HG02852 (cell line): ENCODE measurements around the gene NLGN1.

Source experiments
- ATAC-seq: cut with Tn5 transposase; IDR thresholded peaks from one replicate; pipeline ENCODE4 v1.9.1; 2021; ENCODE audit warnings: mild to moderate bottlenecking, moderate library complexity; ENCODE audit not compliant: unreplicated experiment

The NLGN1 gene

GRCh38 chr3:173823911-173824460, 426.4 kb downstream of the NLGN1 start:
- ATAC-seq, result no peak

- no peak for ATAC-seq
These were observed 428.2 kb downstream of the NLGN1 start for GRCh38 chr3:173825730-173826129.

- ATAC-seq, result no peak
These were observed 428.9 kb downstream of the NLGN1 start for GRCh38 chr3:173826416-173826815.

- no peak for ATAC-seq
These were observed 429.5 kb downstream of the NLGN1 start for GRCh38 chr3:173826901-173827609.

GRCh38 chr3:173838644-173839043, 441.1 kb downstream of the NLGN1 start:
- no peak for ATAC-seq

- no peak for ATAC-seq
These were observed 442.3 kb downstream of the NLGN1 start for GRCh38 chr3:173839859-173840258.

GRCh38 chr3:173841334-173841733, 443.8 kb downstream of the NLGN1 start:
- ATAC-seq, result no peak

- ATAC-seq, result no peak
These were observed 445.5 kb downstream of the NLGN1 start for GRCh38 chr3:173843060-173843459.

- no peak for ATAC-seq
These were observed 449.0 kb downstream of the NLGN1 start for GRCh38 chr3:173846584-173846983.

GRCh38 chr3:173849489-173849888, 451.9 kb downstream of the NLGN1 start:
- ATAC-seq, result no peak

GRCh38 chr3:173857154-173857553, 459.6 kb downstream of the NLGN1 start:
- ATAC-seq, result peak; percentile 65

- no peak for ATAC-seq
These were observed 465.2 kb downstream of the NLGN1 start for GRCh38 chr3:173862701-173863100.

GRCh38 chr3:173863551-173863950, 466.0 kb downstream of the NLGN1 start:
- ATAC-seq, result no peak

- no peak for ATAC-seq
These were observed 468.5 kb downstream of the NLGN1 start for GRCh38 chr3:173865900-173866498.

GRCh38 chr3:173869766-173870165, 472.2 kb downstream of the NLGN1 start:
- ATAC-seq, result no peak

- no peak for ATAC-seq
These were observed 473.4 kb downstream of the NLGN1 start for GRCh38 chr3:173870976-173871375.

GRCh38 chr3:173875790-173876189, 478.2 kb downstream of the NLGN1 start:
- no peak for ATAC-seq

GRCh38 chr3:173876476-173876875, 478.9 kb downstream of the NLGN1 start:
- ATAC-seq, result no peak

GRCh38 chr3:173887888-173888287, 490.3 kb downstream of the NLGN1 start:
- no peak for ATAC-seq

- ATAC-seq, result no peak
These were observed 492.1 kb downstream of the NLGN1 start for GRCh38 chr3:173889596-173889995.

GRCh38 chr3:173890091-173890490, 492.5 kb downstream of the NLGN1 start:
- no peak for ATAC-seq
